HG03066 (cell line): ENCODE measurements around the gene MYCL.
"Not testable (repeated sequence)": the region's sequence is repeated elsewhere in the genome, so short reads cannot be mapped to it uniquely, and the experiment has no call there.

Experiments
- ATAC-seq: cut with Tn5 transposase; IDR thresholded peaks from one replicate; pipeline ENCODE4 v1.9.1; 2021; ENCODE audit warnings: low read depth; ENCODE audit not compliant: unreplicated experiment

Gene MYCL

DNA sequence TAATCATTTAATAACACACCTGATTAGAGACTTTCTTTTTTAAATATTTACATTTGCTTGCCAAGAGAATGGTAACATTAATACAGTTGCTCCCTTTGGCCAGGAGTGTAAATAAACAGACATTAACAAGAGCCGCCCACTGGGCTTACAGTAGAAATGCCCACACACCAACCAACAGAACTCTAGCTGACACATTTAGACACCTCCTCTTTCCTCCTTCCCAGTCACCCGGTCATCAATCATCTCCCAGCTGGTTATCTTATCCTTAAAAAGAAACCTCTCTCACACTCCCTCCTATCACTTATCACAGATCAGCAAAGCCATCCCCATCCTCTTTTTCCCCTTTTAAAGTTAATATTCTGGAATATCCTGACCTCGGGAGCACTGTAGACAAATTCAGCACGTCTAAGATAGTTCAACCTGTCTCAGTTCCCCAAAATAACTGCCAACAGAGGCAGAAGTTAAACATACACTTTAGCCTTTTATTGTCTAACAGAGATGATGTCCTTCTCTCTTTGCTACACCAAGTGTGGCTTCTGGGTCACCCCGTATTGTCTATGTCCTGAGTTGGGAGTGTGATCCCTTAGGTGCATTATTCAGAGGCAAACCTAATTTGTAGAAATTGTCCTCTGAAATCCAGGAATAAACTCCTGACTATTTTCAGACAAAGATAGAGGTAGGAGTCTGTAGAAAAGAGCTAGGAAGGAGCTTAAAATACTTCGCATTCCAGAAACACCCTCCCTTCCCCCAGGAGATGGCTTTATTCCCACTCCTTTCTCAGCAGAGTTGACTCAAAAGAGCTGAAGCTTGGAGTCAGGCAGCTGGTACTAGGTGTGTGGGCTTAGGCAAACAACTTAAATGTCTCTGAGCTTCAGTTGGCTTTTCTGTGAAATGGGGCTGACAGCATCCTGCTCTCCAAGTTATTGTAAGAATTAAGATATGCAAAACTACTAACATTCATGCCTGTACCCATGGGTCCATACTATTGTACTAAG lies 8.8 kb downstream of the MYCL start:
- ATAC-seq: no peak

DNA sequence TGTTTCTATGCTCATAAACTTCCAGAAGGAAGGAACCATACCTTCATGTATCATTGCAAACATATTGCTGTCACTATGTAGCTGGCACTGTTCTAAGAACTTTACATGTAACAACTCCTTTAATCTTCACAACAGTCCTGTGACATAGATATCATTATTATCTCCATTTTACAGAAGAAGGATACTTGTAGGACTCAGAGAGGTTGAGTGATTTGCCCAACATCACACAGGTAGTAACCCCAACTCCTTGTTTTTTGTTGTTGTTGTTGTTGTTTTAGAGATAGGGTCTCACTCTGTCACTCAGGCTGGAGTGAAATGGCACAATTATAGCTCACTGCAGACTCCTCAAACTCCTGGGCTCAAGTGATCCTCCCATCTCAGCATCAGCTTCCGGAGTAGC lies 10.8 kb downstream of the MYCL start:
- ATAC-seq: no peak

DNA sequence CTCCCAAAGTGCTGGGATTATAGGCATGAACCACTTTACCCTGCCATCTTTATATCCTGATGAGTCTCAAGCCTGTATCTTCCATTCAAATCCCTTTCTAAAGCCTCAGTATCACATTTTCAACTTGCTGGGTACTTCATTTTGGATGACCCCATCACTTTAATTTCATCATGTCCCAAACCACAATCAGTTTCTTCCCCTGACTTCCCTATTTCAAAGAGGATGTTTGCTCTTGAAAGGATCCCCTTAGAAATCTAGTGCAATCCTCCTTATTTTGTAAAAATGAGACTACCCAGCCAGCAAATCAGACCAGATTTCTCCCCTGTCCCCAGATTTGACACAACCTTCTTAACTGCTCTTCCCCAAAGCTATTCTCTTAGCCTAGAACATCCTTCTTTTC lies 11.4 kb downstream of the MYCL start:
- no peak for ATAC-seq

DNA sequence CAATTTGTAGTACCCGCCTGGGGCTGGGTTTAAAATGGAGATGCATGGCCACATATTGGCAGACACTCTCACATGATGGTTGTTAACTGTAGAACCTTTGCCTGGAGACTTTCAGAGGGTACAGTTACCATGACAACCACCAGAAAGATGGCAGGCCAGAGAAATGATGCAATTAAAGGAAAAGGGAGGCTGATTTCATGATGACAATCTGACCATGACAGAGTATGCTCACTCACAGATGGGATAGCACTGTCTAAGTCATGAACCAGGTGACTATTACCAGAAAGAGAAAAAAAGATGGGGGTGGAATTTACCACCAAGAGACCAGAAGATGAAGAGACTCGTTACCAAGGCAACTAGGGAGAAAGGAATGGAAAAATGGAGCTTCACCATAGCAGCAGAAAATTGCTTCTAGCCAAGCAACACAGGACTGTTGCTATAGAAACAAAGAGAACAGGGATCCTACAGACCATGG lies 14.9 kb downstream of the MYCL start:
- ATAC-seq: no peak

DNA sequence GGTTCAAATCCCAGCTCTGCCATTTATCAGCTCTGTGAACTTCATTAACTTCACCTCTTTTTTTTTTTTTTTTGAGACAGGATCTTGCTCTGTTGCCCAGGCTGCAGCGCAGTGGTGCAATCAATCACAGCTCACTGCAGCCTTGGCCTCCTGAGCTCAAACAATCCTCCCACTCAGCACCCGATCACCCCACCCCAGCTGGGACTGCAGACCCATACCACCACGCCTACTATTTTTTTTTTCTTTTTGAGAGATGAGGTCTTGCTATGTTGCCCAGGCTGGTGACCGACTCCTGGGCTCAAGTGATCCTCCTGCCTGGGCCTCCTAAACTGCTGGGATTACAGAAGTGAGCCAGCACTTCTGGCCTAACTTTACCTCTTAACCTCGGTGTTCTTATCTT lies 16.2 kb downstream of the MYCL start:
- ATAC-seq: no peak

DNA sequence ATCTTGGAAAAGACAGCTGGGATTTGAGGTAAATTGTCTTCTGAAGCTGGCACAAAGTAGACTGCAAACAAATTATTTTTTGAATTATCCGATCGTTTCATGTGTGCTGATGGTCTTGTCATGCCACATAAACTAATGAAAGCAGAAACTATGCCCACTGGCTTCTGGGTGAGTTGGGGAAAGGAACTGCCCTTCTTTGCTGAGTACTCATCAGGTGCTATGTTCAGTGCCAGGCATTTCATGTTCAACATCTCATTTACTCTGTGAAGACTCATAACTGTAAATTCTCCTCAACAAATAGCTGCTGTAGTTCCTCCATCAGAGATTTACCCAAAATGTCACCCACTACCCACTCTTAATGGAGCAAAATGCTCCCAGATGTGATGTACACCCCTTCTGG lies 19.6 kb downstream of the MYCL start:
- ATAC-seq: no peak

DNA sequence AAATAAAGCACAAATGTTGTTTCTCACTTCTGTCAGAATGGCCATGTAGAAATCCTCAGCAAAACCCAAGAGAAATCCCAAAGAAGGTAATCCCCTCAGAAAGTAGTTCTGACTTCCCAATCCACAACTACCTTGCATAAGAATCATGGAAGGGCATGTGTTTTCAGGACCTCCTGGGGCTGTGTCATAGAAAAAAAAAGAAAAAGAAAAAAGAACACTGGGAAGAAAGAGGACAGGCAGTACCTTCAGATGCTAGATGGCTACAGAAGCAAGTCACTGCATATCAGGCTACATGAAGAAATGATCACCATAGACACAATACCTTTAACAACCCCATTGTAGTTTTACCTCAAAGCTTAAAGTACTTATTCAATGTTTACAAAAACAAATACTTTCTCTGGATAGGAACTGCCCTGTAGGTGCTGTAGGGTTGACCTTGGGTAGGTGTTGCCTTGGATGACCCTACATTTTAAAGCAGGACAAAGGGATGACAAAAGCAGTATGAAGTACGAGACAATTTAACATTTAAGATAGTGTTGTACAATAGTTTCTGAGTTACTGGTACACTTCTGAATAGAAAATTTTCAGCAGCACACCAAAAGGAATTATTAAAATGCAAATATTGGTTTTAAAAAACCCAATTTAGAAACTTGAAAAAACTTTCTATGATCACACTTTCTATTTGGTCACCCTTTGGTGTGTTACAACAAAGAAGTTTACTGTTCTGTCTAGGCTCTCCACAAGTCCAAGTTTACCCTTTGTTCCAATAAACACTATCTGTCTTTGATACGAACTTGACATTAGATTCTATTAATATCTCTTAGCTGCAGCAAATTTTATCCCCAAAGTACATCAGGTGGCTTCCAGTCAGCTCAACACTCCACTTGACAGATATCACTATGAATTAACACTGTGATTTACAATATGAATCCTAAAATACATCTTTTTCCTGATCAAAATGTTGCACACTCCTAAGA lies 23.4 kb downstream of the MYCL start:
- no peak for ATAC-seq

DNA sequence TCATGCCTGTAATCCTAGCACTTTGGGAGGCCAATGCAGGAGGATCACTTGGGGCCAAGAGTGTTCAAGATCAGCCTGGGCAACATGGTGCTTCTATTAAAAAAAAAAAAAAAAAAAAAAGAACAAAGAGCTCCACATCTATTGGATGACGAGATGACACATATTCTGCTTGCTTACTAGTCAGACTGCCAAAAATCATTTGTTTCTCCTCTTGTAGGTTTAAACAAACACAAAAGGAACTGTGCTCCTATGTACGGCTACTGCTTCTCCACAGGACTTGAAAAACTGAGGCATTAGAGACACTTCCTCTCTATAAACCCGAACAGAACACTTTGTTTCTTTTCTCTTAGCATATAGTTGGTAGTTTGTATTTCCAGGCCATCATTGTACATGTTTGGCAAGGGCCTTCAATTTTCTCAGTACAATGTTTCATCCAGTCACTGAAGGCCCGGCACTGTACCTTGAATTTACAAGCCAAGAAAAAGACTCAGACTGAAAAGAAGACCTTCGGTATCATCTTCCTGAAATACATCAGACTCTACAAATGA lies 24.4 kb downstream of the MYCL start:
- ATAC-seq: no peak

DNA sequence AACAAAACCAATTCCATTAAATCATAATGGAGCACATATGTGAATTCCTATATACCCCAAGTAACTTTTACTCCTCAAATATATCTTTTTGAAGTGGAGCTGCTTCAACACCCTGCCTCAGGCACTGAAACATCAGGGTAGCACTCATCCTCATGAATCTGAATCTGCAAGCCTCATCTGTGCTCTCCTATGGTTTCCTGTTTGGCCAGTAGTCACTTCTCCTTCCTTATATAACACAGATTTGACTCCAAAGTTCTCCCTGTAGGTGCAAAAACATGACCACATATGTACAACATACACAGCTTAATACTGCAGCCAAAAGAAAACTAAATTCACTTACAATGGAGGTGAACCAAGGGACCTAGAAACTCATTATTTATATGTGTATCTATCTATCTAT lies 25.6 kb downstream of the MYCL start:
- no peak for ATAC-seq

DNA sequence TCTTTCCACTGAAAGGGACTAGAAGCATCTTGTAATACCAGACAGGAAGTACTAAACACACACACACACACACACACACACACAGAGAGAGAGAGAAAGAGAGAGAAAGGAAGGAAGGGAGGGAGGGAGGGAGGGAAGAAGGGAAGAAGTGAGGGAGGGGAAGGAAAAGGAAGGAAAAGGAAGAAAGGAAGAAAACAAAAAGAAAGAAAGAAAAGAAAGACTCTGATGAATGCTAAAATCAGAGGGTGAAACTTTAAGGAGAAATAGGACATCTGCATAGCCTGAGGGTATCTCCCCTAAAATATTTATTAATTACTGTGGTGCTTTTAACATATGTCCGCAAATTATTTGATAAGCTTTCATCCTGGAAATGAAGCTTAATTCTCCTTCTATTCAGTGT lies 29.0 kb downstream of the MYCL start:
- ATAC-seq: no peak

DNA sequence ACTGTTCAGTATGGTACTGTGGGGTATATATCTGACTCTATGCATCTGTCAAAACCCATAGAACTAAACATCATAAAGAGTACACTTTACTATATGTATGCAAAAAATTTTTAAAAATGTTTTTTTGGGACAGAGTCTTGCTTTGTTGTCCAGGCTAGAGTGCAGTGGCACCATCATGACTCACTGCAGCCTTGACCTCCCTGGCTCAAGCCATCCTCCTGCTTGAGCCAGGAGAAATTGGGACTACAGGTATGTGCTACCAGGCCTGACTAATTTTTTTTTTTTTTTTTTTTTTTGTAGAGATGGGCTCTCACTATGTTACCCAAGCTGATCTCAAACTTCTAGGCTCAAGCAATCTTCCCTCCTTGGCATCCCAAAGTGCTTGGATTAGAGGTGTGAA lies 29.9 kb downstream of the MYCL start:
- ATAC-seq: no peak

DNA sequence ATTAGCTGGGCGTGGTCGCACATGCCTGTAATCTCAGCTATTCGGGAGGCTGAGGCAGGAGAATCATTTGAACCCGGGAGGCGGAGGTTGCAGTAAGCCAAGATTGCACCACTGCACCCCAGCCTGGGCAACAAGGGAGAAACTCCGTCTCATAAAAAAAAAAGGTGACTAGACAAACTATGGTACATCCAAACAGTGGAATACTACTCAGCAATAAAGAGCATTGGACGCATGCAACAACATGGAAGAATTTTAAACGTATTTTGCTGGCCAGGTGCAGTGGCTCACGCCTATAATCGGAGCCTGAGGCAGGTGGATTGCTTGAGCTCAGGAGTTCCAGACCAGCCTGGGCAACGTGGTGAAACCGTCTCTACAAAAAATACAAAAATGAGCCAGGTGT lies 30.7 kb downstream of the MYCL start:
- not testable (repeated sequence) for ATAC-seq

DNA sequence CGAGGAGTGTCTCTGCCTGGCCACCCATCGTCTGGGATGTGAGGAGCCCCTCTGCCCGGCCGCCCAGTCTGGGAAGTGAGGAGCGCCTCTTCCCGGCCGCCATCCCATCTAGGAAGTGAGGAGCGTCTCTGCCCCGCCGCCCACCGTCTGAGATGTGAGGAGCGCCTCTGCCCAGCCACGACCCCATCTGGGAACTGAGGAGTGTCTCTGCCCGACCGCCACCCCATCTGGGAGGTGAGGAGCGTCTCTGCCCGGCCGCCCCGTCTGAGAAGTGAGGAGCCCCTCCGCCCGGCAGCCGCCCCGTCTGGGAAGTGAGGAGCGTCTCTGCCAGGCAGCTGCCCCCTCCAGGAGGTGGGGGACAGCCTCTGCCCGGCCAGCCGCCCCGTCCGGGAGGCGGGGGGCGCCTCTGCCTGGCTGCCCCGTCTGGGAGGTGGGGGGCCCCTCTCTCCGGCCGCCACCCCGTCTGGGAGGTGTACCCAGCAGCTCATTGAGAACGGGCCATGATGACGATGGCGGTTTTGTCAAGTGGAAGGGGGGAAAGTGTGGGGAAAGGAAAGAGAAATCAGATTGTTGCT lies 32.1 kb downstream of the MYCL start:
- ATAC-seq: not testable (repeated sequence)

DNA sequence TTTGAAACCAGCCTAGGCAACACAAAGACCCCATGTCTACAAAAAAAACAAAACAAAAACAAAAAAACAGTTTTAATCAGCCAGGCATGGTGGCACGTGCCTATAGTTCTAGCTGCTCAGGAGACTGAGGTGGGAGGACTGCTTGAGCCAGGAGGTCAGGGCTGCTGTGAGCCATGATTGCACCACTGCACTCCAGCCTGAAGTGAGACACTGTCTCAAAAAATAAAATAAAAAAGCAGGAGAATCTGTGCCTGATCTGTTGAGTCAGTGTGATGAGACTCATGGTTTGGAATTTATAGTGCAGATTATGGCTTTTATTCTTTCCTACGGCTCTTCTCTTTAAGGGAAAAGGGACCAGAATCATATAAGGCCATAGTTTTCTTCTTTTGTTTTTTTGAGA lies 35.0 kb downstream of the MYCL start:
- no peak for ATAC-seq

DNA sequence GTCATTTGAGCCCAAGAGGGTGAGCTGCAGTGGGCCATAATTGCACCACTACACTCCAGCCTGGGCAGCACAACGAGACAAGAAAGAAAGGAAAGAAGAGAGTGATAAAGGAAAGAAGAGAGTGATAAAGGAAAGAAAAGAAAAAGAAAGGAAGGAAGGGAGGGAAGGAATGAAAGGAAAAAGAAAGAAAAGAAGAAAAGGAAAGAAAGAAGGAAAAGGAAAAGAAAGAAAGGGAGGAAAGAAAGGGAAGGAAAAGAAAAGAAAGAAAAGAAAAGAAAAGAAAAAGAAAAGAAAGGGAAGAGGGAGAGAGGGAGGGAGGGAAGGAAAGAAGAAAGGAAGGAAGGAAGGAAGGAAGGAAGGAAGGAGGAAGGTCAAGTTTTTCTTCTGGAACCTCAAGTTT lies 36.0 kb downstream of the MYCL start:
- ATAC-seq: no peak

DNA sequence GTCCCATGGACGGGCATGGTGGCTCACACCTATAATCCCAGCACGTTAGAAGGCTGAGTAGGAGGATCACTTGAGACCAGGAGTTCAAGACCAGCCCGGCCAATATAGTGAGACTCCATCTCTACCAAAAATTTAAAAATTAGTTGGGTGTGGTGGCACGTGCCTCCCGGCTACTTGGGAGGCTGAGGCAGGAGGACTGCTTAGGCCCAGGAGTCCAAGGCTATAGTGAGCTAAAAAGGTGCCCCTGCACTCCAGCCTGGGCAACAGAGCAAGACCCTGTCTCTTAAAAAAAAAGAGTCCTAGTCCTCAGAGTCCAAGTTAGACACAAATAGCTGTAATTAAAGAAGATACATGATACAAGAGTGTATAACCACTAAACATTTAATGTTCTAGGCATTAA lies 38.5 kb downstream of the MYCL start:
- no peak for ATAC-seq

DNA sequence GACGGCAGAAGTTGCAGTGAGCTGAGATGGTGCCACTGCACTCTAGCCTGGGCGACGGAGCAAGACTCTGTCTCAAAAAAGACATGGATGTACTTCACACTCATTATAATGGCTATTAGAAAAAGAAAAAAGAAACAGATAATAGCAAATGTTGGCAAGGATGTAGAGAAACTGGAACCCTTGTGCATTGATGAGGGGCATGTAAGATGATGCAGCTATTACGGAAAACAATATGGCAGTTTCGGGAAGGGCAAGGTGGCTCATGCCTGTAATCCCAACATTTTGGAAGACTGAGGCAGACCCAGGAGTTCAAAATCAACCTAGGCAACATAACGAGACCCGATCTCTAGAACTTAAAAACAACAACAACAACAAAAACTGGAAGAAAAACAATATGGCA lies 40.7 kb downstream of the MYCL start:
- no peak for ATAC-seq

DNA sequence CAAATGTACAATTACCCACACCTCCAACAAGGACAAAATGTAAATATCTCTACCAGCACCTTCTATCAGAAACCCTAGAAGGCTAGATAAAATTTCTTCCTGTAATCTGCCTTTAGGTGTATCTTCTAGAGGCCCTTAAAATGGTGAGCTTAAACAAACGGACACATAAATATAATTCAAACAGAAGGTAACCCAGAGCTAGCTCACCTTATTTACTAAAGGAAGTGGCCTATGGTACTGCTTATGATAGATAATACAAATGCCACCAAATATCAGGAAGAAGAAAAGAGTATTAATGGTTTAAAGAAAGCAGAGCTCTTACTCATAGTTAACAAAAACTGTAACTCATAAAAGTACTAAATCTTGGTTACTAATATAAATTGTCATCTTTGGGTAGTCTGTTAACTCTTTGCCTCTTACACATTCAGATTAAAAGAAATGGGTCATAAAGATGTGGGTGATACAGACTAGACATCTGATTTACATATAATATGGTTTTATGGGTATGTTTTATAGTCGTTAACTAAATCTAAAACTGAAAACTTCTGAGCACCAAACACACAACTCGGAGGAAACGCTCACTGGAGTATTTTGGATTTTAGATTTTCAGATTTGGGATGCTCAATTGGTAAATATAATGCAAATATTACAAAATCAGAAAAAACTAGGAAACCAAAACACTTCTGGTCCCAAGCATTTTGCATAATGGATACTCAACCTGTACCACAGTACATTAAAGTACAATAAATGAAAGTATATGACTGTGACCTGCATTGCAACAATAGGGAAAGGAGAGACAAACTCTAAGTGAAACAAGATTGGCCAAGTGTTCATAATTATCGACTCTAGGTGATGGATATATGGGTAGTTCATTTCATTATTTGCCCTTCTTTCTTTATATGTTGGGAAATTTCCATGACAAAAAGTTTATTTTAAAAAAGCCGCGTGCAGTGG lies 41.6 kb downstream of the MYCL start:
- ATAC-seq: no peak

DNA sequence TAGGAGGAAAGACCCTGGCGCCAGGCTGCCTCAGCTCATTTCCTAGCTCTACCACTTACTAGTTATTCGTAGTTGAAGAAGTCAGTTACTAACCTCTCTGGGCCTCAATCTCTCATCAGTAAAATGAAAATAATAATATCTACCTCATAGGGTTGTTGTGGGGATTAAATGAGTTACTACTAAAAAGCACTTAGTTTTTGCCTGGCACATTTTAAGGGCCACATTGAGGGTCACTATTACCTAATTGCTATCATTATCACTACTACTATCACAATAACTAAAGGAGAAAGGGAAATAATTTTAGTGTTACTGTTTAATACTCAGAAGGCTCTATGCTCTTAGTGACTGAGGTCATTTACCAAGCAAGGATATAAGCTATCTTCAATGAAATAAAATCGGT lies 43.4 kb downstream of the MYCL start:
- no peak for ATAC-seq
